Measurements from ENCODE around the gene KRTAP23-1. TPM values are rescaled to one million over a fixed set of nuclear protein-coding genes. Genes with fewer than 3 reads are reported as not detected.

The KRTAP23-1 gene
- total RNA-seq, 1 donor from 2014 or later, result not detected

- H3K9me3 Mint-ChIP-seq (ENCODE audit: unreplicated experiment), result no peaks in the 10 kb centered on the region
- no peak for DNase-seq (ENCODE audit: low spot score)
- H3K4me3 Mint-ChIP-seq (ENCODE audit: unreplicated experiment), result no peak overlapping the region
- no peak for TF ChIP-seq CTCF (IDR thresholded peaks at IDR 0.05; ENCODE audit: unreplicated experiment)
- no peaks in the 10 kb centered on the region for H3K36me3 Mint-ChIP-seq (ENCODE audit: low read depth, unreplicated experiment)
- H3K4me1 Mint-ChIP-seq (ENCODE audit: unreplicated experiment), result no peaks in the 10 kb centered on the region
- H3K27me3 Mint-ChIP-seq (ENCODE audit: unreplicated experiment), result no peaks in the 10 kb centered on the region
- H3K27ac Mint-ChIP-seq (ENCODE audit: unreplicated experiment), result no peak overlapping the region
These were observed 11.8 kb downstream of the KRTAP23-1 start for GRCh38 chr21:30336596-30336995.

- Mint-ChIP-seq H3K4me1 (ENCODE audit: unreplicated experiment) (no peaks in the 10 kb centered on the region), H3K27me3 (ENCODE audit: unreplicated experiment) (no peaks in the 10 kb centered on the region), H3K9me3 (ENCODE audit: unreplicated experiment) (no peaks in the 10 kb centered on the region), H3K36me3 (ENCODE audit: low read depth, unreplicated experiment) (no peaks in the 10 kb centered on the region), H3K4me3 (ENCODE audit: unreplicated experiment) (no peak overlapping the region), H3K27ac (ENCODE audit: unreplicated experiment) (no peak overlapping the region)
- TF ChIP-seq CTCF (IDR thresholded peaks at IDR 0.05; ENCODE audit: unreplicated experiment), result no peak
- no peak for DNase-seq (ENCODE audit: low spot score)
These were observed 14.7 kb downstream of the KRTAP23-1 start for GRCh38 chr21:30333736-30334135.

GRCh38 chr21:30332681-30333080 lies 15.7 kb downstream of the KRTAP23-1 start:
- Mint-ChIP-seq H3K4me1 (ENCODE audit: unreplicated experiment) (no peaks in the 10 kb centered on the region), H3K9me3 (ENCODE audit: unreplicated experiment) (no peaks in the 10 kb centered on the region)

GRCh38 chr21:30329203-30329875 lies 19.1 kb downstream of the KRTAP23-1 start:
- H3K4me3 Mint-ChIP-seq (ENCODE audit: unreplicated experiment), result no peak overlapping the region
- no peak for DNase-seq (ENCODE audit: low spot score)
- H3K36me3 Mint-ChIP-seq (ENCODE audit: low read depth, unreplicated experiment), result no peaks in the 10 kb centered on the region
- no peak for TF ChIP-seq CTCF (IDR thresholded peaks at IDR 0.05; ENCODE audit: unreplicated experiment)
- no peaks in the 10 kb centered on the region for H3K4me1 Mint-ChIP-seq (ENCODE audit: unreplicated experiment)
- no peak overlapping the region for H3K27ac Mint-ChIP-seq (ENCODE audit: unreplicated experiment)
- no peaks in the 10 kb centered on the region for H3K9me3 Mint-ChIP-seq (ENCODE audit: unreplicated experiment)
- H3K27me3 Mint-ChIP-seq (ENCODE audit: unreplicated experiment), result no peaks in the 10 kb centered on the region

More at GRCh38 chr21:30332681-30333080, 15.7 kb downstream of the KRTAP23-1 start:
- no peaks in the 10 kb centered on the region for H3K36me3 Mint-ChIP-seq (ENCODE audit: low read depth, unreplicated experiment)
- no peaks in the 10 kb centered on the region for H3K27me3 Mint-ChIP-seq (ENCODE audit: unreplicated experiment)
- no peak overlapping the region for H3K27ac Mint-ChIP-seq (ENCODE audit: unreplicated experiment)
- H3K4me3 Mint-ChIP-seq (ENCODE audit: unreplicated experiment), result no peak overlapping the region
- TF ChIP-seq CTCF (IDR thresholded peaks at IDR 0.05; ENCODE audit: unreplicated experiment), result no peak
- no peak for DNase-seq (ENCODE audit: low spot score)

- DNase-seq (ENCODE audit: low spot score), result no peak
- Mint-ChIP-seq H3K9me3 (ENCODE audit: unreplicated experiment) (no peaks in the 10 kb centered on the region), H3K27ac (ENCODE audit: unreplicated experiment) (no peak overlapping the region), H3K4me1 (ENCODE audit: unreplicated experiment) (no peaks in the 10 kb centered on the region), H3K4me3 (ENCODE audit: unreplicated experiment) (no peak overlapping the region), H3K36me3 (ENCODE audit: low read depth, unreplicated experiment) (no peaks in the 10 kb centered on the region), H3K27me3 (ENCODE audit: unreplicated experiment) (no peaks in the 10 kb centered on the region)
- no peak for TF ChIP-seq CTCF (IDR thresholded peaks at IDR 0.05; ENCODE audit: unreplicated experiment)
These were observed 22.0 kb downstream of the KRTAP23-1 start for GRCh38 chr21:30326390-30326789.
